GM23338 (cell line): ENCODE results near the gene MAN2B2. TPM values are rescaled to one million over a fixed set of nuclear protein-coding genes. Genes with fewer than 3 reads are reported as not detected.

Experiments
- ATAC-seq: fragments of 200-7000 bp; cut with Tn5 transposase; 3 replicates; pipeline ENCODE4 v1.9.1; 2020
- DNase-seq: peaks from one replicate; pipeline ENCODE4 v3.0.0-alpha.2; 2015; ENCODE audit warnings: low spot score
- H2AFZ ChIP-seq: fragments of 200-600 bp; sonication (generic); 2 replicates; pipeline ENCODE4 v1.8.0; 2016; ENCODE audit warnings: antibody characterized with exemption, mild to moderate bottlenecking, moderate library complexity
- H3F3A ChIP-seq: fragments of 200-600 bp; sonication (generic); replicated peaks from 2 replicates; pipeline ENCODE4 v1.8.0; 2017; ENCODE audit warnings: antibody characterized with exemption, mixed run types, low read depth
- H3K27ac ChIP-seq: fragments of 200-600 bp; sonication (generic); 2 replicates; pipeline ENCODE4 v1.6.1; 2016; ENCODE audit warnings: low read depth
- H3K27me3 ChIP-seq: fragments of 200-600 bp; sonication (generic); 2 replicates; pipeline ENCODE4 v1.8.0; 2016; ENCODE audit warnings: mild to moderate bottlenecking, mixed run types, moderate library complexity; ENCODE audit not compliant: insufficient read depth
- H3K36me3 ChIP-seq: fragments of 200-600 bp; sonication (generic); 2 replicates; pipeline ENCODE4 v1.8.0; 2016; ENCODE audit warnings: mild to moderate bottlenecking; ENCODE audit not compliant: insufficient read depth
- H3K4me1 ChIP-seq: fragments of 200-600 bp; sonication (generic); 2 replicates; pipeline ENCODE4 v1.8.0; 2016; ENCODE audit warnings: mild to moderate bottlenecking, moderate library complexity; ENCODE audit not compliant: insufficient read depth
- H3K4me2 ChIP-seq: fragments of 200-600 bp; sonication (generic); 2 replicates; pipeline ENCODE4 v1.7.1; 2017; ENCODE audit warnings: mixed run types
- H3K4me3 ChIP-seq: fragments of 200-600 bp; sonication (generic); 2 replicates; pipeline ENCODE4 v1.6.1; 2016; ENCODE audit warnings: mixed run types
- H3K79me2 ChIP-seq: fragments of 200-600 bp; sonication (generic); replicated peaks from 2 replicates; pipeline ENCODE4 v1.8.0; 2017; ENCODE audit warnings: mild to moderate bottlenecking; ENCODE audit not compliant: insufficient read depth
- H3K9me2 ChIP-seq: fragments of 200-600 bp; sonication (generic); 2 replicates; pipeline ENCODE4 v1.8.0; 2017; ENCODE audit not compliant: insufficient read depth
- H4K20me1 ChIP-seq: fragments of 200-600 bp; sonication (generic); replicated peaks from 2 replicates; pipeline ENCODE4 v1.8.0; 2017; ENCODE audit warnings: mild to moderate bottlenecking; ENCODE audit not compliant: insufficient read depth
- H3K27ac Mint-ChIP-seq: 2 replicates; pipeline ENCODE4 v1.8.0; 2020; ENCODE audit warnings: inconsistent platforms, mild to moderate bottlenecking, moderate library complexity, mixed read lengths
- H3K27me3 Mint-ChIP-seq: 3 replicates; pipeline ENCODE4 v1.8.0; 2022; ENCODE audit warnings: low read depth, mild to moderate bottlenecking, moderate library complexity, mixed read lengths, inconsistent platforms; ENCODE audit not compliant: insufficient read depth, poor library complexity
- H3K36me3 Mint-ChIP-seq: 3 replicates; pipeline ENCODE4 v1.8.0; 2021; ENCODE audit warnings: low read depth, mild to moderate bottlenecking, inconsistent platforms, moderate library complexity, mixed read lengths
- H3K4me1 Mint-ChIP-seq: 3 replicates; pipeline ENCODE4 v1.8.0; 2020; ENCODE audit warnings: mild to moderate bottlenecking, inconsistent platforms, mixed read lengths
- H3K4me3 Mint-ChIP-seq: 3 replicates; pipeline ENCODE4 v1.8.0; 2021; ENCODE audit warnings: moderate library complexity, mild to moderate bottlenecking, inconsistent platforms, mixed read lengths
- H3K9me3 Mint-ChIP-seq: 3 replicates; pipeline ENCODE4 v1.8.0; 2020; ENCODE audit warnings: moderate library complexity, mild to moderate bottlenecking, inconsistent platforms, mixed read lengths
- CREB1 ChIP-seq: fragments of 250-450 bp; sonication (Bioruptor Pico); IDR thresholded peaks from 2 replicates; pipeline ENCODE4 v1.5.0; 2020; ENCODE audit warnings: low read depth, mild to moderate bottlenecking, moderate library complexity
- CTCF ChIP-seq, 2 experiments: fragments of 200-600 bp in 1 of 2; sonication (generic) in 1 of 2; conservative IDR thresholded peaks; 2 replicates each; pipeline versions ENCODE4 v1.5.1 to v1.6.1; 2016 to 2017; ENCODE audit warnings: antibody characterized with exemption in 2 of 2, low read depth in 2 of 2, mild to moderate bottlenecking in 2 of 2, moderate library complexity in 1 of 2
- ETS1 ChIP-seq: IDR thresholded peaks from 2 replicates; pipeline ENCODE4 v1.6.1; 2016; ENCODE audit warnings: antibody characterized with exemption
- EZH2 ChIP-seq: fragments of 200-600 bp; sonication (generic); IDR thresholded peaks from one replicate; pipeline ENCODE4 v1.8.0; 2017; ENCODE audit warnings: antibody characterized with exemption, mild to moderate bottlenecking, low read depth; ENCODE audit not compliant: unreplicated experiment
- EZH2phosphoT487 ChIP-seq: fragments of 200-600 bp; sonication (generic); IDR thresholded peaks from one replicate; pipeline ENCODE4 v1.8.1; 2018; ENCODE audit warnings: antibody characterized with exemption; ENCODE audit not compliant: unreplicated experiment
- JUNB ChIP-seq: IDR thresholded peaks from one replicate; pipeline ENCODE4 v1.6.1; 2016; ENCODE audit warnings: antibody characterized with exemption; ENCODE audit not compliant: unreplicated experiment
- NANOG ChIP-seq: IDR thresholded peaks from 2 replicates; pipeline ENCODE4 v1.6.1; 2016; ENCODE audit warnings: antibody characterized with exemption, borderline replicate concordance
- POLR2AphosphoS5 ChIP-seq: IDR thresholded peaks from 2 replicates; pipeline ENCODE4 v1.6.1; 2016; ENCODE audit warnings: antibody characterized with exemption, low read depth
- REST ChIP-seq: IDR thresholded peaks from one replicate; pipeline ENCODE4 v1.6.1; 2018; ENCODE audit warnings: antibody characterized with exemption; ENCODE audit not compliant: unreplicated experiment
- STAT1 ChIP-seq: IDR thresholded peaks from one replicate; pipeline ENCODE4 v1.6.1; 2016; ENCODE audit warnings: antibody characterized with exemption; ENCODE audit not compliant: unreplicated experiment
- ZNF114 ChIP-seq: fragments of 250-450 bp; sonication (Bioruptor Pico); IDR thresholded peaks from 2 replicates; pipeline ENCODE4 v1.5.0; 2020; ENCODE audit warnings: mild to moderate bottlenecking, moderate library complexity
- ZNF331 ChIP-seq: fragments of 250-450 bp; sonication (Bioruptor Pico); IDR thresholded peaks from 2 replicates; pipeline ENCODE4 v1.5.0; 2020; ENCODE audit warnings: low read depth, mild to moderate bottlenecking, moderate library complexity
- ZNF462 ChIP-seq: fragments of 250-450 bp; sonication (Bioruptor Pico); IDR thresholded peaks from 2 replicates; pipeline ENCODE4 v1.5.0; 2020; ENCODE audit warnings: mild to moderate bottlenecking, moderate library complexity
- polyA plus RNA-seq: library from polyadenylated mRNA; unstranded; fragments of >200 nt; fragmentation: Nextera tagmentation; extraction: Ambion mirVana; gene quantifications from 2 replicates; pipeline ENCODE4 v1.2.1, GENCODE V29; 2016
- total RNA-seq: library from RNA; depleted of rRNA; stranded (reverse); fragments of >200 nt; shearing (Covaris generic); gene quantifications from 2 replicates; pipeline ENCODE4 v1.2.3, GENCODE V29; 2014

The MAN2B2 gene
- total and polyA plus RNA-seq, 2 experiments from 2014 or later, result 1.6 to 6.9 TPM

- DNase-seq, result no peak
- Histone ChIP-seq H2AFZ (no peak overlapping the region), H3K36me3 (no peaks in the 10 kb centered on the region), H3F3A (no peaks in the 10 kb centered on the region), H3K27ac (no peak overlapping the region), H3K4me2 (no peak overlapping the region), H3K79me2 (no peaks in the 10 kb centered on the region), H3K4me3 (no peak overlapping the region), H4K20me1 (no peaks in the 10 kb centered on the region), H3K9me2 (no peaks in the 10 kb centered on the region), H3K27me3 (no peaks in the 10 kb centered on the region), H3K4me1 (no peaks in the 10 kb centered on the region)
- H3K9me3 Mint-ChIP-seq, result peaks cover 13% of the 10 kb centered on the region; the same call in 2 of the 3 replicates
- H3K4me3 Mint-ChIP-seq, result no peak overlapping the region
- ATAC-seq, result no peak
- H3K27me3 Mint-ChIP-seq, result peaks cover 6% of the 10 kb centered on the region
- no peak overlapping the region for H3K27ac Mint-ChIP-seq
- TF ChIP-seq REST (no peak), ETS1 (no peak), ZNF462 (CRISPR knock-in tag) (no peak), NANOG (no peak), ZNF114 (no peak), ZNF331 (CRISPR knock-in tag) (no peak), EZH2 (no peak), STAT1 (no peak), CREB1 (CRISPR knock-in tag) (no peak), EZH2phosphoT487 (no peak), POLR2AphosphoS5 (no peak), JUNB (no peak), CTCF (conservative IDR thresholded peaks at IDR 0.05; ENCODE audit: low read depth in 2 of 2) (no peak)
- peaks cover 25% of the 10 kb centered on the region for H3K36me3 Mint-ChIP-seq
- no peaks in the 10 kb centered on the region; the same call in 2 of the 3 replicates for H3K4me1 Mint-ChIP-seq
These were observed 30.6 kb downstream of the MAN2B2 start for GRCh38 chr4:6605605-6606004.
